Sciatic nerve (tissue), 2 donors: ENCODE results near the gene ANAPC10. TPM values are rescaled to one million over a fixed set of nuclear protein-coding genes. Genes with fewer than 3 reads are reported as not detected.
A peak's percentile ranks its signal among the peaks of the same experiment; 100 is the strongest.

Experiments used
- ATAC-seq: fragments of 200-7000 bp; cut with Tn5 transposase; one replicate; pipeline ENCODE4 v1.9.1; 2020; ENCODE audit warnings: mild to moderate bottlenecking, moderate library complexity
- DNase-seq: peaks from one replicate; pipeline ENCODE4 v3.0.0-alpha.2; 2020; ENCODE audit warnings: low spot score
- intact Hi-C: fragments of 100-400 bp; cut with DNase I; formaldehyde crosslinking; loops from one replicate; pipeline ENCODE4 v1.14.2; 2022
- total RNA-seq: library from RNA; stranded (reverse); fragmentation: NEBNext Ultra II Directional; extraction: Animal tissue kit (Norgen Biotek cat#: 25700); gene quantifications from one replicate; pipeline ENCODE4 v1.2.1, GENCODE V29; 2021
- donor health status: DM: no; HTN: no; CAD: no.
- donor health status: DM: no; HTN: no; CAD: no.

The ANAPC10 gene
- total RNA-seq, 1 donor from 2014 or later = 22.5 TPM

GRCh38 chr4:145076469-145076855 lies 21.5 kb downstream of the ANAPC10 start:
- intact Hi-C loops = loop anchor here (5.0 kb wide), 1 partner anchor 444 kb away; no protein-coding TSS in a partner anchor
- ATAC-seq (no peak), DNase-seq (no peak)

GRCh38 chr4:145075742-145076468 lies 22.1 kb downstream of the ANAPC10 start:
- intact Hi-C loops = loop anchor here (5.0 kb wide), 1 partner anchor 444 kb away; no protein-coding TSS in a partner anchor
- ATAC-seq (no peak), DNase-seq (no peak)

GRCh38 chr4:145071560-145071959 lies 26.4 kb downstream of the ANAPC10 start:
- DNase-seq (no peak), ATAC-seq (no peak)
- intact Hi-C loops = no loop called here

- DNase-seq (no peak), ATAC-seq (no peak)
- intact Hi-C loops = no loop called here
These were observed 28.6 kb downstream of the ANAPC10 start for GRCh38 chr4:145069361-145069760.

GRCh38 chr4:145066063-145066501 lies 31.9 kb downstream of the ANAPC10 start:
- ATAC-seq = peak; percentile 72
- intact Hi-C loops = no loop called here
- no peak for DNase-seq

- ATAC-seq = peak; percentile 83
- DNase-seq = no peak
- intact Hi-C loops = no loop called here
These were observed 36.6 kb downstream of the ANAPC10 start for GRCh38 chr4:145061318-145061920.

GRCh38 chr4:145058256-145058655 lies 39.7 kb downstream of the ANAPC10 start:
- ATAC-seq (no peak), DNase-seq (no peak)
- intact Hi-C loops = no loop called here

GRCh38 chr4:145056325-145057130 lies 41.5 kb downstream of the ANAPC10 start:
- ATAC-seq = no peak
- intact Hi-C loops = no loop called here

GRCh38 chr4:145055533-145056257 lies 42.3 kb downstream of the ANAPC10 start:
- DNase-seq = no peak
- intact Hi-C loops = no loop called here
- no peak for ATAC-seq

More at GRCh38 chr4:145056325-145057130, 41.5 kb downstream of the ANAPC10 start:
- no peak for DNase-seq

GRCh38 chr4:145049241-145049640 lies 48.8 kb downstream of the ANAPC10 start:
- ATAC-seq (no peak), DNase-seq (no peak)
- intact Hi-C loops = no loop called here

- ATAC-seq (no peak), DNase-seq (no peak)
- intact Hi-C loops = no loop called here
These were observed 49.2 kb downstream of the ANAPC10 start for GRCh38 chr4:145048817-145049216.

GRCh38 chr4:145047151-145047550 lies 50.8 kb downstream of the ANAPC10 start:
- ATAC-seq = peak; percentile 96
- DNase-seq = no peak
- intact Hi-C loops = no loop called here

- no peak for DNase-seq
- no peak for ATAC-seq
- intact Hi-C loops = no loop called here
These were observed 52.8 kb downstream of the ANAPC10 start for GRCh38 chr4:145045180-145045579.

GRCh38 chr4:145044341-145044740 lies 53.7 kb downstream of the ANAPC10 start:
- intact Hi-C loops = no loop called here
- DNase-seq = no peak
- ATAC-seq = no peak

- DNase-seq (no peak), ATAC-seq (no peak)
- intact Hi-C loops = no loop called here
These were observed 54.7 kb downstream of the ANAPC10 start for GRCh38 chr4:145043306-145043705.

- intact Hi-C loops = no loop called here
- ATAC-seq (no peak), DNase-seq (no peak)
These were observed 55.3 kb downstream of the ANAPC10 start for GRCh38 chr4:145042601-145043285.

- ATAC-seq (no peak), DNase-seq (no peak)
- intact Hi-C loops = no loop called here
These were observed 56.6 kb downstream of the ANAPC10 start for GRCh38 chr4:145041378-145041777.

- no peak for ATAC-seq
- DNase-seq = no peak
- intact Hi-C loops = no loop called here
These were observed 62.4 kb downstream of the ANAPC10 start for GRCh38 chr4:145035494-145036136.
